ENCODE measurements around the gene TTC3. TPM values are rescaled to one million over a fixed set of nuclear protein-coding genes. Genes with fewer than 3 reads are reported as not detected.

The TTC3 gene
- total and polyA plus RNA-seq, 2 of the 13 experiments (the other 11 are each of a cell fraction or from before 2014, with no cell fraction given), result 55.7 to 108 TPM

- TF ChIP-seq IRF1 (CRISPR knock-in tag; IDR thresholded peaks at IDR 0.05; ENCODE audit: low read depth) (no peak), NRL (CRISPR knock-in tag; IDR thresholded peaks at IDR 0.05; ENCODE audit: borderline replicate concordance) (no peak), ZFP91 (CRISPR knock-in tag; IDR thresholded peaks at IDR 0.05; ENCODE audit: borderline replicate concordance) (no peak), SMYD3 (CRISPR knock-in tag; IDR thresholded peaks at IDR 0.05) (peak; percentile 40; the same call in 1 of the 2 replicates), BCLAF1 (IDR thresholded peaks at IDR 0.05) (no peak), PHF8 (CRISPR knock-in tag; IDR thresholded peaks at IDR 0.05) (no peak), ZNF121 (CRISPR knock-in tag; IDR thresholded peaks at IDR 0.05) (no peak), MEIS1 (CRISPR knock-in tag; IDR thresholded peaks at IDR 0.05; ENCODE audit: borderline replicate concordance) (no peak), ZC3H4 (CRISPR knock-in tag; IDR thresholded peaks at IDR 0.05; ENCODE audit: borderline replicate concordance) (no peak), NR1H2 (CRISPR knock-in tag; IDR thresholded peaks at IDR 0.05; ENCODE audit: borderline replicate concordance, low read depth) (no peak), ZNF597 (CRISPR knock-in tag; IDR thresholded peaks at IDR 0.05) (no peak), AHR (CRISPR knock-in tag; IDR thresholded peaks at IDR 0.05) (no peak), ZFP37 (CRISPR knock-in tag; IDR thresholded peaks at IDR 0.05; ENCODE audit: borderline replicate concordance) (0 out of 2 replicates have a peak, but pooled peaks have one; percentile 34), ZSCAN29 (CRISPR knock-in tag; conservative IDR thresholded peaks at IDR 0.05) (no peak)
- TF ChIP-seq, protein P1, sequence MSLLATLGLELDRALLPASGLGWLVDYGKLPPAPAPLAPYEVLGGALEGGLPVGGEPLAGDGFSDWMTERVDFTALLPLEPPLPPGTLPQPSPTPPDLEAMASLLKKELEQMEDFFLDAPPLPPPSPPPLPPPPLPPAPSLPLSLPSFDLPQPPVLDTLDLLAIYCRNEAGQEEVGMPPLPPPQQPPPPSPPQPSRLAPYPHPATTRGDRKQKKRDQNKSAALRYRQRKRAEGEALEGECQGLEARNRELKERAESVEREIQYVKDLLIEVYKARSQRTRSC (CRISPR knock-in tag; IDR thresholded peaks at IDR 0.05; ENCODE audit: low read depth), result no peak
- TF ChIP-seq, protein P2, sequence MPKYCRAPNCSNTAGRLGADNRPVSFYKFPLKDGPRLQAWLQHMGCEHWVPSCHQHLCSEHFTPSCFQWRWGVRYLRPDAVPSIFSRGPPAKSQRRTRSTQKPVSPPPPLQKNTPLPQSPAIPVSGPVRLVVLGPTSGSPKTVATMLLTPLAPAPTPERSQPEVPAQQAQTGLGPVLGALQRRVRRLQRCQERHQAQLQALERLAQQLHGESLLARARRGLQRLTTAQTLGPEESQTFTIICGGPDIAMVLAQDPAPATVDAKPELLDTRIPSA (CRISPR knock-in tag; IDR thresholded peaks at IDR 0.05; ENCODE audit: borderline replicate concordance), result no peak
- TF ChIP-seq, protein P3, sequence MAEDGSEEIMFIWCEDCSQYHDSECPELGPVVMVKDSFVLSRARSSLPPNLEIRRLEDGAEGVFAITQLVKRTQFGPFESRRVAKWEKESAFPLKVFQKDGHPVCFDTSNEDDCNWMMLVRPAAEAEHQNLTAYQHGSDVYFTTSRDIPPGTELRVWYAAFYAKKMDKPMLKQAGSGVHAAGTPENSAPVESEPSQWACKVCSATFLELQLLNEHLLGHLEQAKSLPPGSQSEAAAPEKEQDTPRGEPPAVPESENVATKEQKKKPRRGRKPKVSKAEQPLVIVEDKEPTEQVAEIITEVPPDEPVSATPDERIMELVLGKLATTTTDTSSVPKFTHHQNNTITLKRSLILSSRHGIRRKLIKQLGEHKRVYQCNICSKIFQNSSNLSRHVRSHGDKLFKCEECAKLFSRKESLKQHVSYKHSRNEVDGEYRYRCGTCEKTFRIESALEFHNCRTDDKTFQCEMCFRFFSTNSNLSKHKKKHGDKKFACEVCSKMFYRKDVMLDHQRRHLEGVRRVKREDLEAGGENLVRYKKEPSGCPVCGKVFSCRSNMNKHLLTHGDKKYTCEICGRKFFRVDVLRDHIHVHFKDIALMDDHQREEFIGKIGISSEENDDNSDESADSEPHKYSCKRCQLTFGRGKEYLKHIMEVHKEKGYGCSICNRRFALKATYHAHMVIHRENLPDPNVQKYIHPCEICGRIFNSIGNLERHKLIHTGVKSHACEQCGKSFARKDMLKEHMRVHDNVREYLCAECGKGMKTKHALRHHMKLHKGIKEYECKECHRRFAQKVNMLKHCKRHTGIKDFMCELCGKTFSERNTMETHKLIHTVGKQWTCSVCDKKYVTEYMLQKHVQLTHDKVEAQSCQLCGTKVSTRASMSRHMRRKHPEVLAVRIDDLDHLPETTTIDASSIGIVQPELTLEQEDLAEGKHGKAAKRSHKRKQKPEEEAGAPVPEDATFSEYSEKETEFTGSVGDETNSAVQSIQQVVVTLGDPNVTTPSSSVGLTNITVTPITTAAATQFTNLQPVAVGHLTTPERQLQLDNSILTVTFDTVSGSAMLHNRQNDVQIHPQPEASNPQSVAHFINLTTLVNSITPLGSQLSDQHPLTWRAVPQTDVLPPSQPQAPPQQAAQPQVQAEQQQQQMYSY (CRISPR knock-in tag; IDR thresholded peaks at IDR 0.05), result no peak
Observed at GRCh38 chr21:37082856-37083528, 9.9 kb downstream of the TTC3 start (continued).

All from HepG2 (cell line).